SK-N-SH (cell line): ENCODE results near the gene C12orf56.
A peak's percentile ranks its signal among the peaks of the same experiment; 100 is the strongest.

Experiments
- CTCF ChIP-seq: fragments of 200-600 bp; sonication (generic); IDR thresholded peaks from 2 replicates; pipeline ENCODE4 v1.6.1; 2017; ENCODE audit warnings: antibody characterized with exemption, mild to moderate bottlenecking, moderate library complexity
- GATA2 ChIP-seq: sonication (generic); formaldehyde crosslinking; IDR thresholded peaks from 2 replicates; pipeline ENCODE4 v1.5.0; 2020; ENCODE audit warnings: mild to moderate bottlenecking, missing genetic modification reagents
- TEAD4 ChIP-seq: IDR thresholded peaks from 2 replicates; pipeline ENCODE4 v1.4.0; 2012; ENCODE audit warnings: mild to moderate bottlenecking, borderline replicate concordance; ENCODE audit not compliant: insufficient read depth
- TF ChIP-seq, protein P1 (sequence below): IDR thresholded peaks from 2 replicates; pipeline ENCODE4 v1.4.0; 2012; ENCODE audit warnings: low read depth, borderline replicate concordance

DNA sequence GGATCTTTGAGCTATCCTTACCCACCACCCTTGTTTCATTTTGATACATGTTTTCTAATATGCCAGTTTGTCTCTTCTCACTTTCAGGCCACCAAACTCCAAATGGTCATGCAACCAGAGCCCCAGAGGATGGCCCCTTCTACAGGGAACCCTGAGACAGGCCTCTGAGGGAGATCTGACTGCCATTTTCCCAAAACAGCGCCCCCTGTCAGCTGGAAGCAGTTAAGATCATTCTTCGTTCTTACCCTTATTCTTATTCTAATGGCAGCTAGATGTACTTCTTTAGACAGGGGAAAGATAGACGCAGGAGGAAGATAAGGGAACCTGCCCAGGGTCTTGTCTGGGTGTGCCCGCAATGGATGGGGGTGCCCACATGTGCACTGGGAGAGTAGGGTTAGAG, 38.4 kb downstream of the C12orf56 start:
- TF ChIP-seq CTCF (peak; percentile 22; the same call in 1 of the 2 replicates), TEAD4 (no peak), GATA2 (CRISPR knock-in tag) (no peak)
- TF ChIP-seq, protein P1, sequence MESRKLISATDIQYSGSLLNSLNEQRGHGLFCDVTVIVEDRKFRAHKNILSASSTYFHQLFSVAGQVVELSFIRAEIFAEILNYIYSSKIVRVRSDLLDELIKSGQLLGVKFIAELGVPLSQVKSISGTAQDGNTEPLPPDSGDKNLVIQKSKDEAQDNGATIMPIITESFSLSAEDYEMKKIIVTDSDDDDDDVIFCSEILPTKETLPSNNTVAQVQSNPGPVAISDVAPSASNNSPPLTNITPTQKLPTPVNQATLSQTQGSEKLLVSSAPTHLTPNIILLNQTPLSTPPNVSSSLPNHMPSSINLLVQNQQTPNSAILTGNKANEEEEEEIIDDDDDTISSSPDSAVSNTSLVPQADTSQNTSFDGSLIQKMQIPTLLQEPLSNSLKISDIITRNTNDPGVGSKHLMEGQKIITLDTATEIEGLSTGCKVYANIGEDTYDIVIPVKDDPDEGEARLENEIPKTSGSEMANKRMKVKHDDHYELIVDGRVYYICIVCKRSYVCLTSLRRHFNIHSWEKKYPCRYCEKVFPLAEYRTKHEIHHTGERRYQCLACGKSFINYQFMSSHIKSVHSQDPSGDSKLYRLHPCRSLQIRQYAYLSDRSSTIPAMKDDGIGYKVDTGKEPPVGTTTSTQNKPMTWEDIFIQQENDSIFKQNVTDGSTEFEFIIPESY = no peak
